T-cell (primary cell): ENCODE data around the gene MAGI3. TPM values are rescaled to one million over a fixed set of nuclear protein-coding genes. Genes with fewer than 3 reads are reported as not detected.
"Not testable (repeated sequence)": the region's sequence is repeated elsewhere in the genome, so short reads cannot be mapped to it uniquely, and the experiment has no call there.

Experiments used
- ATAC-seq, 4 experiments: fragments of 200-7000 bp in 3 of 4; fragments of 150-1000 bp in 1 of 4; cut with Tn5 transposase; replicated peaks in 1 of 4; 1 replicate in 3 of 4; 2 replicates in 1 of 4; pipeline ENCODE4 v1.10.0; 2021; ENCODE audit warnings: moderate library complexity in 3 of 4, mild to moderate bottlenecking in 2 of 4, moderate number of reproducible peaks in 1 of 4
- CTCF ChIA-PET, 2 donors: fragments of 300-600 bp; sonication (Branson Sonifier 250); formaldehyde crosslinking; loops; one replicate each; lab custom pipeline; 2022; ENCODE audit warnings: antibody characterized with exemption in 2 of 2; lab: Charles Lee
- POLR2A ChIA-PET, 2 donors: fragments of 300-600 bp; sonication (Branson Sonifier 250); formaldehyde crosslinking; loops; one replicate each; lab custom pipeline; 2022; ENCODE audit warnings: antibody characterized with exemption in 2 of 2; lab: Charles Lee
- DNase-seq, 35 experiments: peaks; one replicate each; pipeline versions ENCODE4 v3.0.0 to v3.0.0-alpha.2; 2013 to 2023
- H3K27ac ChIP-seq: one replicate; pipeline ENCODE4 v1.5.1; 2013; ENCODE audit warnings: low read length
- H3K27me3 ChIP-seq, 2 experiments: replicated peaks in 1 of 2; 1 replicate in 1 of 2; 2 replicates in 1 of 2; pipeline versions ENCODE4 v1.6.1 to v1.7.0; 2013; ENCODE audit warnings: low read length in 1 of 2, mixed read lengths in 1 of 2; ENCODE audit not compliant: control insufficient read depth in 2 of 2, insufficient read depth in 2 of 2; ENCODE audit errors: extremely low read depth in 1 of 2
- H3K36me3 ChIP-seq, 2 donors: 1 replicate in 1 of 2; 2 replicates in 1 of 2; pipeline versions ENCODE4 v1.6.1 to v1.7.0; 2013; ENCODE audit warnings: low read length in 1 of 2; ENCODE audit not compliant: control insufficient read depth in 2 of 2, insufficient read depth in 1 of 2; ENCODE audit errors: extremely low read depth in 1 of 2
- H3K4me1 ChIP-seq, 2 experiments: 1 replicate in 1 of 2; 2 replicates in 1 of 2; pipeline versions ENCODE4 v1.6.1 to v1.7.0; 2013; ENCODE audit warnings: low read length in 2 of 2, mixed read lengths in 1 of 2; ENCODE audit not compliant: insufficient read depth in 2 of 2, control insufficient read depth in 1 of 2; ENCODE audit errors: extremely low read depth in 1 of 2
- H3K4me3 ChIP-seq, 2 donors: 1 replicate in 1 of 2; 2 replicates in 1 of 2; pipeline versions ENCODE4 v1.5.1 to v1.7.0; 2013; ENCODE audit warnings: mild to moderate bottlenecking in 2 of 2, low read length in 1 of 2, moderate library complexity in 1 of 2; ENCODE audit not compliant: control insufficient read depth in 1 of 2; ENCODE audit errors: extremely low read depth in 1 of 2
- H3K9me3 ChIP-seq: 2 replicates; pipeline ENCODE4 v1.7.0; 2013
- H3K27ac Mint-ChIP-seq, 2 donors: one replicate each; pipeline ENCODE4 v1.8.0; 2020 to 2021; ENCODE audit warnings: mild to moderate bottlenecking in 2 of 2, mixed read lengths in 2 of 2
- H3K27me3 Mint-ChIP-seq, 2 donors: one replicate each; pipeline ENCODE4 v1.8.0; 2021 to 2022; ENCODE audit warnings: mixed read lengths in 2 of 2
- H3K36me3 Mint-ChIP-seq: one replicate; pipeline ENCODE4 v1.8.0; 2021; ENCODE audit warnings: mixed read lengths
- H3K4me1 Mint-ChIP-seq, 3 donors: one replicate each; pipeline ENCODE4 v1.8.0; 2020 to 2022; ENCODE audit warnings: mixed read lengths in 3 of 3, mild to moderate bottlenecking in 1 of 3
- H3K4me3 Mint-ChIP-seq, 3 donors: one replicate each; pipeline ENCODE4 v1.8.0; 2020 to 2022; ENCODE audit warnings: mild to moderate bottlenecking in 3 of 3, mixed read lengths in 3 of 3, moderate library complexity in 3 of 3
- H3K9me3 Mint-ChIP-seq, 3 donors: one replicate each; pipeline ENCODE4 v1.8.0; 2020 to 2022; ENCODE audit warnings: mixed read lengths in 3 of 3
- WGBS: methylation state at CpG from one replicate; pipeline ENCODE4 v1.1.5; 2013; ENCODE audit warnings: missing lambda C conversion rate; ENCODE audit not compliant: insufficient coverage; 5-methylcytosine and 5-hydroxymethylcytosine counted together
- total RNA-seq, 35 experiments: library from RNA in 6 of 35; stranded (reverse) in 6 of 35; fragments of 120-200 nt in 1 of 35; gene quantifications; one replicate each; pipeline versions ENCODE4 v1.2.1 to v1.2.4 and lab custom pipeline; 2013 to 2026

Gene MAGI3
- total RNA-seq, 5 donors from 2014 or later (not counting 1 experiment from before 2014, with no cell fraction given) = 4.5 to 8.1 (median 5.6) TPM

DNA sequence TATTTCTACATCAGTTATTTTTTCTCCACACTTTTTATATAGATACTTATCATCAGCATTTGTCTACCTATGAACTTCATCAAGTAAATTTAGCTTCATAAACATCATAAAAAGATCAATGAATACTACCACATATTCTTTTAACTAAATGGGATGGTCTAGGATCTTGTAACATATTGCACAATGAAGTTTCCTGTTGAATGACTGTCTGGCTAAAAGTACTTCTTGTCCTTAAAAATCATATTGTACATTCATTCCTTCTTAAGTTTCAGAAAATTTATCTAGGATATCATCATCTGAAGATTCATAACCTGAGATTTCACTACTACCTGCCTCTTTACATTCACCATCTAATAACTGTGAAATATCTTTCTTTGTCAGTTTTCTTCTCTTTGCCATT lies 69.0 kb downstream of the MAGI3 start:
- ATAC-seq (no peak), DNase-seq (no peak)
- H3K36me3 Mint-ChIP-seq = peaks cover 9% of the 10 kb centered on the region
- H3K27me3 Mint-ChIP-seq = no peaks in the 10 kb centered on the region
- H3K27me3 ChIP-seq = no peaks in the 10 kb centered on the region
- no peak overlapping the region for H3K4me3 ChIP-seq
- no peak overlapping the region for H3K4me3 Mint-ChIP-seq
- H3K9me3 Mint-ChIP-seq = peaks cover 0 to 10% (median 5%) of the 10 kb centered on the region in 3 donors
- no peaks in the 10 kb centered on the region for H3K4me1 Mint-ChIP-seq
- no peak overlapping the region for H3K27ac Mint-ChIP-seq
- ChIA-PET CTCF (no interaction called here), POLR2A (no interaction called here)
- no peaks in the 10 kb centered on the region for H3K36me3 ChIP-seq
- no peak overlapping the region for H3K27ac ChIP-seq
- H3K9me3 ChIP-seq = peaks cover 3% of the 10 kb centered on the region
- no peaks in the 10 kb centered on the region for H3K4me1 ChIP-seq

DNA sequence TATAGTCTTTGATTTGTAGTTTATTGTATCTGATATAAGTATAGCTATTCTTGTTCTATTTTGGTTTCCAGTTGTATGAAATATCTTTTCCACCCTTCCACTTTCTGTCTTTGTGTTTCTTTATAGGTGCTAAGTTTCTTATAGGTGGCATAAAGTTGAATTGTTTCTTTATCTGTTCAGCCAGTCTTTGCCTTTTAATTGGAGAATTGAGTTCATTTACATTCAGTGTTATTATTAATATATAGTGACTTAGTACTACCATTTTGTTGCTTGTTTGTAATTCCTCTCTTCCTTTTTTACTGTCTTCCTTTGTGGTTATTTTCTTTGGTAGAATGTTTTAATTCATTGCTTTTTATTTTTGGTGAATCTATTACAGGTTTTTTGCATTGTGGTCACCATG lies 77.7 kb downstream of the MAGI3 start:
- H3K4me3 ChIP-seq = no peak overlapping the region
- no peak for ATAC-seq
- no peaks in the 10 kb centered on the region for H3K4me1 ChIP-seq
- peaks cover 13% of the 10 kb centered on the region for H3K9me3 ChIP-seq
- H3K4me1 Mint-ChIP-seq = no peaks in the 10 kb centered on the region
- CTCF ChIA-PET = no interaction called here
- peaks cover 14 to 43% (median 17%) of the 10 kb centered on the region in 3 donors for H3K9me3 Mint-ChIP-seq
- no peaks in the 10 kb centered on the region for H3K27me3 ChIP-seq
- H3K4me3 Mint-ChIP-seq = no peak overlapping the region
- H3K27me3 Mint-ChIP-seq = no peaks in the 10 kb centered on the region
- no peaks in the 10 kb centered on the region for H3K36me3 Mint-ChIP-seq
- no peak overlapping the region for H3K27ac Mint-ChIP-seq
- POLR2A ChIA-PET = no interaction called here
- H3K36me3 ChIP-seq = no peaks in the 10 kb centered on the region
- no peak for DNase-seq
- no peak overlapping the region for H3K27ac ChIP-seq

DNA sequence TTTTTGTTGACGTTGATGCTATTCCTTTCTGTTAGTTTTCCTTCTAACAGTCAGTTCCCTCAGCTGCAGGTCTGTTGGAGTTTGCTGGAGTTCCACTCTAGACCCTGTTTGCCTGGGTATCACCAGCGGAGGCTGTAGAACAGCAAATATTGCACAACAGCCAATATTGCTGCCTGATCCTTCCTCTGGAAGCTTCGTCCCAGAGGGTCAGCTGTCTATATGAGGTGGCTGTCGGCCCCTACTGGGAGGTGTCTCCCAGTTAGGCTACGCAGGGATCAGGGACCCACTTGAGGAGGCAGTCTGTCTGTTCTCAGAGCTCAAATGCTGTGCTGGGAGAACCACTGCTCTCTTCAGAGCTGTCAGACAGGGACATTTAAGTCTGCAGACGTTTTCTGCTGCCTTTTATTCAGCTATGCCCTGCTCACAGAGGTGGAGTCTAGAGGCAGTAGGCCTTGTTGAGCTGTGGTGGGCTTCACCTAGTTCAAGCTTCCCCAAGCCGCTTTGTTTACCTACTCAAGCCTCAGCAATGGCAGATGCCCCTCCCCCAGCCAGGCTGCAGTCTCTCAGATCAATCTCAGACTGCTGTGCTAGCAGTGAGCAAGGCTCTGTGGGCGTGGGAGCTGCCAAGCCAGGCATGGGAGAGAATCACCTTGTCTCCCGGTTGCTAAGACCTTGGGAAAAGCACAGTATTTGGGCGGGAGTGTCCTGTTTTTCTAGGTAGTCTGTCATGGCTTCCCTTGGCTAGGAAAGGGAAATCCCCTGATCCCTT lies 88.3 kb downstream of the MAGI3 start:
- H3K36me3 ChIP-seq, H3K4me3 ChIP-seq, H3K27me3 ChIP-seq, H3K4me3 Mint-ChIP-seq, H3K27ac Mint-ChIP-seq, H3K9me3 ChIP-seq, CTCF ChIA-PET, POLR2A ChIA-PET, ATAC-seq, H3K27me3 Mint-ChIP-seq, H3K27ac ChIP-seq, H3K4me1 Mint-ChIP-seq, DNase-seq, H3K4me1 ChIP-seq: not testable (repeated sequence)
- WGBS = 81% methylated on average over 7 of the region's 10 CpGs
- Mint-ChIP-seq H3K36me3 (peaks cover 34% of the 10 kb centered on the region), H3K9me3 (peaks cover 36 to 66% (median 57%) of the 10 kb centered on the region in 3 donors)

DNA sequence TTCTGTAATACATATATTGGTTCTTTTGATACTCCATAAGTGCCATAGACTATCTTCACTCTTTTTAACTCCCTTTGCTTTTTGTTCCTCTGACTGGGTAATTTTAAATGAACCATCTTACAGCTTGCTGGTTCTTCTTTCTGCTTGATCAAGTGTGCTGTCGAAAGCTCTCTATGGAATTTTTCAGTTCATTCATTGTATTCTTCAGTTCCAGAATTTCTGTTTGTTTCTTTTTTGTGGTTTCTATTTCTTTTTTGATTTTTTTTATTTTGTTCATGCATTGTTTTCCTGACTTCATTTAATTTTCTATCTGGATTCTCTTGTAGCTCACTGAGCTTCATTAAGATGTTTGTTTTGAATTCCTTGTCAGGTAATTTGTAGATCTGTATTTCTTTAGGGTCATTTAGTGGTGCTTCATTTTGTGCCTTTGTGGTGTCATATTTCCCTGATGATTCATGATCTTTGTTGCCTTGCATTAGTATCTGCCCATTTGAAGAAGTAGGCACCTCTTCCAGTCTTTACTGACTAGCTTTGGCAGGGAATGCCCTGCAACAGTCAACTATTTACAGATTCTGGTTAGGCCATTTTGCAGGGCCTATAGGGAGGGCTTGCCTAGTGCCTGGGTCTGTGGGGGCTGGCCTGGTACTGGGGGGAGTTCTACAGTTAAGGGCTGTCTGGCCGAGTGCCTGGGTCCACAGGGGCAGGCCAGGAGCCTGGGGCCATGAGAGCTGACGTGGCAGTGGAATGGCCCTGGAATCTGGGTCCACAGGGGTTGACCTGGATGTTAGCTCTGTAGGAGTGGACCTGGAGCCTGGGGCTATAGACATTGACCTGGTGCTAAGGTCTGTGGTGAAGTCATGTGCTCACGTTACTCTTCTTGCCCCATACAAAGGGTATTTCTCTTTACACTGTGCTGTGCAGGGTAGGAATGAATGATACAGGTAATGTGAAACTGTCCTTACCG lies 89.7 kb downstream of the MAGI3 start:
- peaks cover 33 to 64% (median 54%) of the 10 kb centered on the region in 3 donors for H3K9me3 Mint-ChIP-seq
- WGBS = 57% methylated on average over 2 of the region's 5 CpGs
- ATAC-seq (no peak), DNase-seq (no peak)
- Histone ChIP-seq H3K4me3 (no peak overlapping the region), H3K27me3 (no peaks in the 10 kb centered on the region), H3K36me3 (no peaks in the 10 kb centered on the region), H3K27ac (no peak overlapping the region), H3K4me1 (no peaks in the 10 kb centered on the region), H3K9me3 (peaks cover 2% of the 10 kb centered on the region)
- no peak overlapping the region for H3K27ac Mint-ChIP-seq
- H3K27me3 Mint-ChIP-seq = no peaks in the 10 kb centered on the region
- H3K4me1 Mint-ChIP-seq = peaks cover 0 to 6% (median 0%) of the 10 kb centered on the region in 3 donors
- H3K4me3 Mint-ChIP-seq = no peak overlapping the region
- peaks cover 32% of the 10 kb centered on the region for H3K36me3 Mint-ChIP-seq
- POLR2A ChIA-PET = interaction anchor here in 1 of 2 donors (0.6 kb wide), 1 partner anchor 38 kb away, joined by 3 read pairs; no protein-coding TSS in a partner anchor
- CTCF ChIA-PET = no interaction called here

DNA sequence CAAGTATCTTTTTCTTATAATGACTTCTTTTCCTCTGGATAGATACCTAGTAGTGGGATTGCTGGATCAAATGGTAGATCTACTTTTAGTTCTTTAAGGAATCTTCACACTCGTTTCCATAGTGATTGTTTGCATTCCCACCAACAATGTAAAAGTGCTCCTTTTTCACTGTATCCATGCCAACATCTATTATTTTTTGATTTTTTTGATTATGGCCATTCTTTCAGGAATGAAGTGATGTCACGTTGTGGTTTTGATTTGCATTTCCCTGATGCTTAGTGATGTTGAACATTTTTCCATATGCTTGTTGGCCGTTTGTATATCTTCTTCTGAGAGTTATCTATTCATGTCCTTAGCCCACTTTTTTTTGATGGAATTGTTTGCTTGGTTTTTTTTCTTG lies 94.8 kb downstream of the MAGI3 start:
- POLR2A ChIA-PET, H3K27ac ChIP-seq, H3K4me3 ChIP-seq, H3K4me1 Mint-ChIP-seq, H3K9me3 ChIP-seq, DNase-seq, H3K4me3 Mint-ChIP-seq, H3K36me3 ChIP-seq, CTCF ChIA-PET, H3K27me3 Mint-ChIP-seq, ATAC-seq, H3K4me1 ChIP-seq, H3K27ac Mint-ChIP-seq: not testable (repeated sequence)
- H3K36me3 Mint-ChIP-seq = peaks cover 31% of the 10 kb centered on the region
- WGBS = 68% methylated on average over 2 of the region's 3 CpGs
- peaks cover 0 to 13% of the 10 kb centered on the region in 2 experiments for H3K27me3 ChIP-seq
- peaks cover 16 to 53% (median 45%) of the 10 kb centered on the region in 3 donors for H3K9me3 Mint-ChIP-seq

DNA sequence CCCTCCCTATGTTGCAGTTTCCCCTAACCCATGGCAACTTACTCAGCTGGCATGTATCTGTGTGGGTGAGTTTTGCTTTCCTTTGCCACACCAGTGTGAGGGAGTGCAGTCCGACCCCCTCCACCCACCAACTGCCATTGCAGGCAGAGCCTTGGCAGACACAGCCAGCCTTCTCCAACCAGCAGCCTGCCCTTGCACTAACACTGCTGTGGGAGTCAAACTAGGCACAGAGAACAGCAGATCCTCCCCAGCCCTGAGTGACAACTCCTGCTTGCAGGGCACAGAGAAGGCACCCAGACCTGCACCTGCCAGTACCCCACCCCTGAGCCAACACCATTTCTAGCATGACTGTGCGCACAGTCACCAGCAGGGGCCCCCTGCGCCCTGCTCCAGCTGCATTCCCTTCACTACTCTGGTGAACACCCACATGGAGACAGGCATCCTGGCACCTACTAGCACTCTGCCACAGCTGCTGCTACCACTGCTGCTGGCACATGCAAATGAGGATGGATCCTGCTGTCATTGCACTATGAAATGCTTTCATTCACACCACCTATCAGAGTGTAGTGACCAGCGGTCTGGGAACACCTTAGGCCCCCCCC lies 98.4 kb downstream of the MAGI3 start:
- Mint-ChIP-seq H3K9me3 (peaks cover 35 to 65% (median 52%) of the 10 kb centered on the region in 3 donors), H3K36me3 (peaks cover 17% of the 10 kb centered on the region), H3K4me3 (no peak overlapping the region), H3K27me3 (no peaks in the 10 kb centered on the region), H3K27ac (no peak overlapping the region), H3K4me1 (no peaks in the 10 kb centered on the region)
- DNase-seq (no peak), ATAC-seq (no peak)
- Histone ChIP-seq H3K9me3 (peaks cover 10% of the 10 kb centered on the region), H3K4me3 (no peak overlapping the region), H3K4me1 (no peaks in the 10 kb centered on the region), H3K36me3 (no peaks in the 10 kb centered on the region), H3K27me3 (peaks cover 0 to 13% of the 10 kb centered on the region in 2 experiments), H3K27ac (no peak overlapping the region)
- POLR2A ChIA-PET = no interaction called here
- 87% methylated on average over 3 of the region's 4 CpGs for WGBS
- CTCF ChIA-PET = no interaction called here
